KBM-7 (cell line): Measurements from ENCODE around the gene ARL6IP4.

Experiments used
- DNase-seq: peaks from one replicate; pipeline ENCODE4 v3.0.0-alpha.2; 2015
- in situ Hi-C: fragments of 300-500 bp; cut with MboI; formaldehyde crosslinking; loops from 2 replicates; pipeline ENCODE4 v1.14.3; 2020; ENCODE audit warnings: low sequenced_read_pairs, low pct_unique_long_range_greater_than_20kb, mixed read lengths

ARL6IP4 gene

DNA sequence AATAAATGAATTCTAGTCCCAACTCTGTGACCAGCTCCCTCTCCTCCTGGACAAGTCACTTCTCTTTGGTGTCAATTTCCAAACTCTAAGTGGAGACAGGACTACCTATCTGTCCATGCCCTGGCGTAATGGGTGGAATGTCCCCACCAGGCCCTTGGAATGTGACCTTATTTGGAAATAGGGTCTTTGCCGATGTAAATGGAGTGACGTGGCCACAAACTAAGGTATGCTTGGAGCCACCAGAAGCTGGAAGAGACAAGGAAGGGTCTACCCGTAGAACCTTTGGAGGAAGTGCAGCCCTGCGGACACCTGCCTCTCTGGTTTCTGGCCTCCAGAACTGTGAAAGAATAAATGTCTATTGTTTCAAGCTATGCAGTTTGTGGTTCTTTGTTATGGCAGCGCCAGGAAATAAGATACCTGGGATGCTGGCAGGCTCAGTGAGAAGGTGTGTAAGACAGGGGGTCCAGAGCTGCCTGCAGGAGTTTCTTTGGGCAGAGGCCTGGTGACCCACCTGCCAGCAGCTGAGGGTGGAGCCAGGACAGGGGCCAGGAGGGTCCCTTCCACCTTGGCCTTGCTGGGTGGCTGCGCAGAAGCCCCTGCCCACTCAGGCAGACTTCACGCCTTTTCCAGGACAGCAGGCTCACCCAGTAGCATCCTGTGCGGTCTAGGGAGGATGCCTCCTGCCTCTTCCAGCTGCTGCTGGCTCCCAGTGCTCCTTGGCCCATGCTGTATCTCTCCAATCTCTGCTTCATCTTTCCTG lies 45.8 kb downstream of the ARL6IP4 start:
- DNase-seq = no peak
- in situ Hi-C loops = no loop called here

DNA sequence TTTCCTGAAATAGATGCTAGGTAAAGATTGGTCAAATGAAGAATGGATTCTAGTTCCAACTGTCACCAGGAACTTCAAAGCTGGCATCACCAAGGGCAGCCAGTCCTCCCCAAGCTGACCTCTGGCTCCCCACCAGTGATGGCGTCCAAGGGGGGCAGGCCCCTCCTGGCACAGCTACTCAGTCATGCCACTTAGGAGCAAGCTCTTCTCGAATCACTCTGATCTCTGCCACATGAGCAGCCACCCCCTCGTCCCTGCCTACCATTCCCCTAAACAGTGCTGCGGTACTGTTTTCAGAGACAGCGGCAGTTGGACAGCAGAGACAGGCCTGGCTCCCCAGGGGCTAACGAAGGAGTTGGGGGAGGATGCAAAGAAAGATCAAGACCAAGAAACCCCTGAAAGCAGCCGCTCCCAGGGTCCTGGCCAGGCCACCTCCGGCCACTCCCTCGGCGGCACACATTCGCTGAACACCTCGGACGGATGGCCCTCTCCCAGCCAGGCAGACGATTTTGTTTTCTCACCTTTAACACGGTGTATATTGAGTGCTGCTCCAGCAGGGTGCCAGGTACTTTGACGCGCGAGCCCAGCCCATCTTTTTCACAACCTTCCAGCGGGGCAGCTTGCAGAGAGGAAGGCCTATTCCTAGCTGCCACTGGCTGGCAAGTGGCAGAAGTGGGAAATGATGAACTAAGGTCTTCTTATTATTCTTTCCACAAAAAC lies 47.4 kb downstream of the ARL6IP4 start:
- in situ Hi-C loops = no loop called here
- no peak for DNase-seq

DNA sequence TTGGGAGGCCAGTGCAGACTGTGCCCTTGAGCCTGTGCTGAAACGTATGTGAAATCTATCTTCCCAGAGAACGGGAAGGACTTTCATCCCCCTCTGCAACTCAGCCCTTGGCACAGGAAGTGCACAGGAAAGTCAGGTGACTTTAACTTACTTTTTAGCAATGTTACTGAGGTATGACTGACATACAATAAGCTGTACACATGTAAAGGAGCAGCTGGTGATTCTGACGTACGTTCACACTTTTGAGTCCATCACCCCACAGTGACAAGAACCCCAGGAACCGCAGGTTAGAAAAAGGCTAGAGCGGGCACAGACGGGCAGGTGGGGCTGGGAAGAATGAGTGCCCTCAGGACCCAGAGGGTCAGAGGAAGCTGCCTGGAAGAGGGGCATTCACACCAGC lies 48.0 kb downstream of the ARL6IP4 start:
- no peak for DNase-seq
- in situ Hi-C loops = no loop called here

GRCh38 chr12:123029550-123029949 lies 49.1 kb downstream of the ARL6IP4 start:
- no peak for DNase-seq
- in situ Hi-C loops = no loop called here

DNA sequence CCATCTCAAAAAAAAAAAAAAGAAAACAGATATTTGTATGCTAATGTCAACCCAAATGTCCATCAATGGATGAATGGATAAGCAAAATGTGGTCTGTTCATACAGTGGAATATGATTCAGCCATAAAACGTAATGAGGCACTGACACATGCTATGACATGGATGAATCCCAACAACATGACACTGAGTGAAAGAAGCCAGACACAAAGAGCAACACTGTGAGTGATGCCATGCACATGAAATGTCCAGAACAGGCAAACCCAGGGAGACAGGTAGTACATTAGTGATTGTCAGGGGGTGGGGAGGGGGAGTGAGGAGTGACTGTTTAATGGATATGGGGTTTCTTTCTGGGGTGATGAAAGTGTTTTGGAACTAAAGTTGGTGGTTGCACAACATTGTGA lies 50.2 kb downstream of the ARL6IP4 start:
- DNase-seq = no peak
- in situ Hi-C loops = no loop called here

GRCh38 chr12:123031171-123031845 lies 50.8 kb downstream of the ARL6IP4 start:
- no peak for DNase-seq
- in situ Hi-C loops = no loop called here
